Upper lobe of right lung (tissue), 1 donor: ENCODE results near the gene LINGO3. TPM values are rescaled to one million over a fixed set of nuclear protein-coding genes. Genes with fewer than 3 reads are reported as not detected.

ENCODE experiments used
- ATAC-seq: fragments of 200-7000 bp; cut with Tn5 transposase; one replicate; pipeline ENCODE4 v1.9.1; 2020; ENCODE audit warnings: mild to moderate bottlenecking, moderate library complexity
- DNase-seq: peaks from one replicate; pipeline ENCODE4 v3.0.0-alpha.2; 2020
- H3K27ac ChIP-seq: fragments of 200-600 bp; one replicate; pipeline ENCODE4 v1.8.0; 2022
- H3K27me3 ChIP-seq: fragments of 200-600 bp; one replicate; pipeline ENCODE4 v1.8.0; 2022; ENCODE audit warnings: mild to moderate bottlenecking
- H3K36me3 ChIP-seq: fragments of 200-600 bp; one replicate; pipeline ENCODE4 v1.8.0; 2022
- H3K4me1 ChIP-seq: fragments of 200-600 bp; one replicate; pipeline ENCODE4 v1.8.0; 2022
- H3K4me3 ChIP-seq: fragments of 200-600 bp; one replicate; pipeline ENCODE4 v1.8.0; 2022; ENCODE audit warnings: mild to moderate bottlenecking
- H3K9me3 ChIP-seq: fragments of 200-600 bp; one replicate; pipeline ENCODE4 v1.8.0; 2022
- intact Hi-C: fragments of 100-400 bp; cut with DNase I; formaldehyde crosslinking; loops from one replicate; pipeline ENCODE4 v1.11.0; 2022
- total RNA-seq: library from RNA; stranded (reverse); fragmentation: NEBNext Ultra II Directional; extraction: Animal tissue kit (Norgen Biotek cat#: 25700); gene quantifications from one replicate; pipeline ENCODE4 v1.2.1, GENCODE V29; 2021
- TF ChIP-seq, protein P1 (sequence below): fragments of 200-600 bp; IDR thresholded peaks from one replicate; pipeline ENCODE4 v1.8.0; 2022; ENCODE audit warnings: antibody characterized with exemption
- donor health status: DM: no; HTN: yes; CAD: no; lungs with severe emphysema.

The LINGO3 gene
- total RNA-seq, 1 donor from 2014 or later, result not detected

DNA sequence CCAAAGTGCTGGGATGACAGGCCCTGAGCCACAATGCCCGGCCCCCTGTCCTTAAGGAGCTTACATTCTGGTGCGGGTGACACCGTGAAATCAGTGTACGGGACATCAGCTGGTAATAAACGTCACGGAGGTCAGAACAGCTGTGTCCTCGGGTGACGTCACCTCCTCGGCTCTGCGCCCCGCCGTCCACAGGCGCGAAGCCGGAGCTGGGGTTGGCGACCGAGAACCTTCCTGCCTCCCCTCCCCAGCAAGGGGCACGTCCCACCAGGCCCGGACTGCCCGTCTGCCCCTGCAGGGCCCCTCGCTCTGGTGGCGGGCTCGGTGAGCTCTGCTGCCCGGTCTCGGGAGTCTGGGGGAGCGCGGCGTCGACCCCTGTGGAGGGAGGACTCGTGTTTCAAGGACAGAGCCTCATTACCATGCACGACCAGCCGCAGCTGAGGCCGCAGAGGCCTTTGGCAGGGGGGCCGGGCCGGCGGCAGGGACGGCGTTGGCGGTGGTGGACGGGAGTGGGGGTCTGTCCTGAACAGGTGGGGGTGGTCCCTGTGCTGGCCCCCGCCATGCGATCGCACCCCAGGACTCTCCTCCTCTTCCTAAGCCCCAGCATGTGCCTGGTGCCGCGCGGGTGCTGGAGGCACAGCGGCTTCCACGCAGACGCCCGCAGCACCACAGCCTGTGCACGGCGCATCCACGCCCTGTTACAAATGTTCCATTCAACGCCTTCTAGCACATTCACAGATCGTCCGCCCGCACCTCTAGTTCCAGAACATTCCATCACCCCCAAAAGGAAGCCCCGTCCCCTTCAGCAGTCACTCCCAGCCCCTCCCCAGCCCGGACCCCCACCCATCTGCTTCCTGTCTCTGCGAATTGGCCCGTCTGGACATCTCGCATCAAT is 5.4 kb downstream of the LINGO3 start:
- DNase-seq (no peak), ATAC-seq (peak; percentile 37)
- H3K27me3 ChIP-seq, result peaks cover 30% of the 10 kb centered on the region
- no peaks in the 10 kb centered on the region for H3K36me3 ChIP-seq
- H3K4me1 ChIP-seq, result peaks cover 8% of the 10 kb centered on the region
- intact Hi-C loops, result no loop called here
- H3K4me3 ChIP-seq, result no peak overlapping the region
- H3K27ac ChIP-seq, result no peak overlapping the region
- TF ChIP-seq, protein P1, sequence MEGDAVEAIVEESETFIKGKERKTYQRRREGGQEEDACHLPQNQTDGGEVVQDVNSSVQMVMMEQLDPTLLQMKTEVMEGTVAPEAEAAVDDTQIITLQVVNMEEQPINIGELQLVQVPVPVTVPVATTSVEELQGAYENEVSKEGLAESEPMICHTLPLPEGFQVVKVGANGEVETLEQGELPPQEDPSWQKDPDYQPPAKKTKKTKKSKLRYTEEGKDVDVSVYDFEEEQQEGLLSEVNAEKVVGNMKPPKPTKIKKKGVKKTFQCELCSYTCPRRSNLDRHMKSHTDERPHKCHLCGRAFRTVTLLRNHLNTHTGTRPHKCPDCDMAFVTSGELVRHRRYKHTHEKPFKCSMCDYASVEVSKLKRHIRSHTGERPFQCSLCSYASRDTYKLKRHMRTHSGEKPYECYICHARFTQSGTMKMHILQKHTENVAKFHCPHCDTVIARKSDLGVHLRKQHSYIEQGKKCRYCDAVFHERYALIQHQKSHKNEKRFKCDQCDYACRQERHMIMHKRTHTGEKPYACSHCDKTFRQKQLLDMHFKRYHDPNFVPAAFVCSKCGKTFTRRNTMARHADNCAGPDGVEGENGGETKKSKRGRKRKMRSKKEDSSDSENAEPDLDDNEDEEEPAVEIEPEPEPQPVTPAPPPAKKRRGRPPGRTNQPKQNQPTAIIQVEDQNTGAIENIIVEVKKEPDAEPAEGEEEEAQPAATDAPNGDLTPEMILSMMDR, result no peak
- H3K9me3 ChIP-seq, result no peaks in the 10 kb centered on the region

DNA sequence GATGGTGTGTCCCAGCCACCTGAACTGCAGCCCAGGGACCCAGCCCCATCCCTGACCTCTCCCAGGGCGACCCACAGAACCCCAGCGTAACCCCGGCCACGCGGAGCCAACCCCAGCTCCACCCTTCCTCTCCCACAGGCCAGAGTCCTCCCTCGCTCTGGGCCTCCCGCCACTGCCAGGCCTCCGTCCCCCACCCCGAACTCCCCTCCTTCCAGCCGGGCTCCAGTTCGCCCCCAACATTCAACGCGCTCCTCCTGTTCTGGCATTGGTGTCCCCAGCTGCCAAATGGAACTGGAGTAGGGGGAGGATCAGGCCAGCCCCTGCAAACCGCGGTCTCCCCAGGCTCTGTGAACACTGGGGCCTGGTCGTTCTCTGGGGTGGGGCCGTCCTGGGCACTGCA is 7.4 kb downstream of the LINGO3 start:
- intact Hi-C loops, result no loop called here
- no peaks in the 10 kb centered on the region for H3K36me3 ChIP-seq
- H3K4me1 ChIP-seq, result peaks cover 8% of the 10 kb centered on the region
- no peak overlapping the region for H3K4me3 ChIP-seq
- H3K9me3 ChIP-seq, result no peaks in the 10 kb centered on the region
- TF ChIP-seq, protein P1, result no peak
- ATAC-seq (no peak), DNase-seq (no peak)
- no peak overlapping the region for H3K27ac ChIP-seq
- peaks cover 31% of the 10 kb centered on the region for H3K27me3 ChIP-seq

DNA sequence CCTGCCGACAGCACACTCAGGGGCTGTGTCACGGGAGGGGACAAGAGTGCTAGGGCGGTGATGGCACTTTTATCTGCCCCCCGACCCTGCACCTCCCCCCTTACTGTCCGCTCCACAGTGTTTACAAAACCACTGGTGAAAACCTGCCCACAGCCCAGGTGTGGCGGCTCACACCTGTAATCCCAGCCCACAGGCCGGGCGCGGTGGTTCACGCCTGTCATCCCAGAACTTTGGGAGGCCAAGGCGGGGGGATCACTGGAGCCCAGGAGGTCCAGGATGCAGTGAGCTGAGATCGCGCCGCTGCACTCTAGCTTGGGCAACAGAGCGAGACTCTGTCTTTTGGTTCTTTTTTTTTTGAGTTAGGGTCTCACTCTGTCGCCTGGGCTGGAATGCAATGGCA is 11.8 kb downstream of the LINGO3 start:
- no peak overlapping the region for H3K4me3 ChIP-seq
- peaks cover 3% of the 10 kb centered on the region for H3K4me1 ChIP-seq
- no peaks in the 10 kb centered on the region for H3K9me3 ChIP-seq
- TF ChIP-seq, protein P1, result no peak
- H3K36me3 ChIP-seq, result no peaks in the 10 kb centered on the region
- intact Hi-C loops, result no loop called here
- ATAC-seq (no peak), DNase-seq (no peak)
- H3K27me3 ChIP-seq, result peaks cover 55% of the 10 kb centered on the region
- no peak overlapping the region for H3K27ac ChIP-seq

DNA sequence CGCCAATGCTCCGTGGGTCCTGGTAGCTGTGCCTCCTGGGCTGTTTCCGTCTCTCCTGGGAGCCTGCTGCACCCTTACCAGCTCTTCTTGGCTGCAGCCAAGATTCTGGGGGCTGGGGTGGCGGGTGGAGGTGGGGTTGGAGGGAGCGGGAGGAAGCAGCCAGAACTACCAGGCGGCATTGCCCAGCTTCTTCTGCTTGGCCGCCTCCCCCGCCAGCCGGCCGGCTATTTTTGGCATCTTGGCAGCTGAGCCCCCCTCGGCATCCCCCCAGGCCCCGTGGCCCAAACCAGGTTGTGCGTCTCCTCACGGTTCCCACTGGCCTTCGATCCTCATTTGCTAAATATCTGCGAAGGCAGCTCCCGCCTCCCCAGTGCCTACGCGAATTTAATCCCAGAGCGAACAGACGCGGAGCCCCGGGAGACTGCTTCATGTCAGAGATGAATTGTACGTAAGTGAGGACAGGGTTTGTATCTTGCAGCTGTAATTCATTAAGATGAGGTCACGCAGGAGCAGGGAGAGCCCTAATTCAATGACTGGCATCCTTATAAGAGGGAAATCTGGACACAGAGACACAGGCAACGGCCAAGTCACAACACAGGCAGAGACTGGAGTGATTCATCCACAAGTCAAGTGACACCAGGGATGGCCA is 13.1 kb downstream of the LINGO3 start:
- H3K9me3 ChIP-seq, result no peaks in the 10 kb centered on the region
- no peak overlapping the region for H3K4me3 ChIP-seq
- no peak for ATAC-seq
- peaks cover 13% of the 10 kb centered on the region for H3K4me1 ChIP-seq
- TF ChIP-seq, protein P1, result no peak
- H3K36me3 ChIP-seq, result no peaks in the 10 kb centered on the region
- H3K27me3 ChIP-seq, result peaks cover 61% of the 10 kb centered on the region
- no peak overlapping the region for H3K27ac ChIP-seq
- DNase-seq, result no peak
- intact Hi-C loops, result no loop called here

DNA sequence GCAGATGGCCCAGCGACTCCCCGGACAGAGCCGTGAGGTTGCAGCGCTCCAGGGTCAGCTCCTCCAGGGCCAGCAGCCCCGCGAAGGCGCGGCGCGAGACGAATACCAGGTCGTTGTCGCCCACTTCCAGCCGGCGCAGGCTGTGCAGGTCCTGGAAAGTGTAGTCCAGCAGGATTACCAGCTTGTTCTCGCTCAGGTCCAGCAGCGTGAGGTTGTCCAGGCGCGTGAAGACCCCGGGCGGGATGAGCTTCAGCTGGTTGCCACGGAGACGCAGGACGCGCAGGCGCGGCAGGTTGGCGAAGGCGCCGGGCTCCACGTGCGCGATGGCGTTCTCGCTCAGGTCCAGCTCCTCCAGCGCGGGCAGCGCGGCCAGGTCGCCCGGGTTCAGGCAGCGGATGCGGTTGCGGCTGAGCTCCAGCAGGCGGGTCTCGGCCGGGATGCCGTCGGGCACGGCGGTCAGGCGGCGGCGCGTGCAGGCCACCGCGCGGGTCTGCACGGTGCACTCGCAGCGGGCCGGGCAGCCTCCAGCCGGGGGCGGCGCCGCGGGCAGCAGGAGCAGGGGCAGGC is 16.7 kb downstream of the LINGO3 start:
- Histone ChIP-seq H3K4me3 (peak overlapping the region; percentile 50), H3K4me1 (peaks cover 15% of the 10 kb centered on the region), H3K9me3 (no peaks in the 10 kb centered on the region), H3K36me3 (no peaks in the 10 kb centered on the region), H3K27ac (no peak overlapping the region), H3K27me3 (peaks cover 65% of the 10 kb centered on the region)
- intact Hi-C loops, result no loop called here
- TF ChIP-seq, protein P1, result no peak
- ATAC-seq (no peak), DNase-seq (no peak)
